ENCODE data around the gene AFF3. TPM values are rescaled to one million over a fixed set of nuclear protein-coding genes. Genes with fewer than 3 reads are reported as not detected.

AFF3 gene
- total RNA-seq, 1 experiment from 2014 or later = 0.05 TPM

DNA sequence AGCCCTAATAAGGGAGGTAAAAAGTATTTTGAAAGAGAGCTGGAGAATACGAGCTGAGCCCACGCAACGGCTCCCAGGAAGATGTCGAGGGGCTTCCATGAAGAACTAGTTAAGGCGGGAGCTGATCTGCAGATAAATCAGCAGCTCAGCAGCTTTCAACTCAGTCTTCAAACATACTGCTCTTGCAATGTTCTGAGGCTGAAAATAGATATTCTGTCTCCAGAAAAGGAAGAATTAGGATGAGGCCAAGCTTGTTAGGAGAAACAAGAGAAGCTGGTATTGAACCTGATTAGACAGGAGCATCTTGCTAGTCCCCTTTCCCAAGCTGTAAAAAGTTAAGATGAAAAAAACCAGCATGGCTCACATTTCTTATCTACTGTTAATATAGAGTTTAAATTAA lies 91.1 kb downstream of the AFF3 start:
- Histone ChIP-seq H3K27me3 (replicated peaks; ENCODE audit: control insufficient read depth, insufficient read depth, low read length) (no peaks in the 10 kb centered on the region; the same call in 1 of the 2 replicates), H3K4me1 (no peaks in the 10 kb centered on the region), H3K4me3 (ENCODE audit: low read depth, low read length) (no peak overlapping the region), H3K9me3 (no peaks in the 10 kb centered on the region), H3K36me3 (ENCODE audit: control insufficient read depth, insufficient read depth, low read length) (no peaks in the 10 kb centered on the region)
- TF ChIP-seq, protein P1, sequence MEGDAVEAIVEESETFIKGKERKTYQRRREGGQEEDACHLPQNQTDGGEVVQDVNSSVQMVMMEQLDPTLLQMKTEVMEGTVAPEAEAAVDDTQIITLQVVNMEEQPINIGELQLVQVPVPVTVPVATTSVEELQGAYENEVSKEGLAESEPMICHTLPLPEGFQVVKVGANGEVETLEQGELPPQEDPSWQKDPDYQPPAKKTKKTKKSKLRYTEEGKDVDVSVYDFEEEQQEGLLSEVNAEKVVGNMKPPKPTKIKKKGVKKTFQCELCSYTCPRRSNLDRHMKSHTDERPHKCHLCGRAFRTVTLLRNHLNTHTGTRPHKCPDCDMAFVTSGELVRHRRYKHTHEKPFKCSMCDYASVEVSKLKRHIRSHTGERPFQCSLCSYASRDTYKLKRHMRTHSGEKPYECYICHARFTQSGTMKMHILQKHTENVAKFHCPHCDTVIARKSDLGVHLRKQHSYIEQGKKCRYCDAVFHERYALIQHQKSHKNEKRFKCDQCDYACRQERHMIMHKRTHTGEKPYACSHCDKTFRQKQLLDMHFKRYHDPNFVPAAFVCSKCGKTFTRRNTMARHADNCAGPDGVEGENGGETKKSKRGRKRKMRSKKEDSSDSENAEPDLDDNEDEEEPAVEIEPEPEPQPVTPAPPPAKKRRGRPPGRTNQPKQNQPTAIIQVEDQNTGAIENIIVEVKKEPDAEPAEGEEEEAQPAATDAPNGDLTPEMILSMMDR (IDR thresholded peaks at IDR 0.05; ENCODE audit: insufficient read depth in 1 of 2, low read depth in 1 of 2, low read length in 1 of 2, severe bottlenecking in 1 of 2, unreplicated experiment in 1 of 2) = no peak
- no peaks in the 10 kb centered on the region for H3K36me3 Mint-ChIP-seq (ENCODE audit: insufficient read depth, unreplicated experiment)
- DNase-seq = no peak
- no peaks in the 10 kb centered on the region for H3K9me3 Mint-ChIP-seq (ENCODE audit: unreplicated experiment)
- H3K27me3 Mint-ChIP-seq (ENCODE audit: insufficient read depth, unreplicated experiment) = peaks cover 21% of the 10 kb centered on the region
- CTCF ChIA-PET = no interaction called here
- BruUV-seq (replicated peaks) = no TSS peak
- no peak overlapping the region for H3K4me3 Mint-ChIP-seq (ENCODE audit: unreplicated experiment)
- intact Hi-C loops (cut with micrococcal nuclease; ENCODE audit: unreplicated experiment) = no loop called here
- no peaks in the 10 kb centered on the region for H3K4me1 Mint-ChIP-seq (ENCODE audit: low read depth, unreplicated experiment)
- H3K27ac Mint-ChIP-seq (ENCODE audit: unreplicated experiment) = no peak overlapping the region
- POLR2A ChIA-PET = no interaction called here

- H3K27me3 ChIP-seq (replicated peaks; ENCODE audit: control insufficient read depth, insufficient read depth, low read length) = no peaks in the 10 kb centered on the region; the same call in 1 of the 2 replicates
- no peak overlapping the region for H3K4me3 ChIP-seq (ENCODE audit: low read depth, low read length)
- BruUV-seq (replicated peaks) = no TSS peak
- ChIA-PET CTCF (no interaction called here), POLR2A (no interaction called here)
- Mint-ChIP-seq H3K36me3 (ENCODE audit: insufficient read depth, unreplicated experiment) (no peaks in the 10 kb centered on the region), H3K4me3 (ENCODE audit: unreplicated experiment) (no peak overlapping the region), H3K4me1 (ENCODE audit: low read depth, unreplicated experiment) (no peaks in the 10 kb centered on the region), H3K27ac (ENCODE audit: unreplicated experiment) (no peak overlapping the region), H3K27me3 (ENCODE audit: insufficient read depth, unreplicated experiment) (peaks cover 18% of the 10 kb centered on the region), H3K9me3 (ENCODE audit: unreplicated experiment) (no peaks in the 10 kb centered on the region)
- no peaks in the 10 kb centered on the region for H3K4me1 ChIP-seq
- intact Hi-C loops (cut with micrococcal nuclease; ENCODE audit: unreplicated experiment) = no loop called here
- no peaks in the 10 kb centered on the region for H3K36me3 ChIP-seq (ENCODE audit: control insufficient read depth, insufficient read depth, low read length)
- H3K9me3 ChIP-seq = no peaks in the 10 kb centered on the region
- no peak for DNase-seq
- TF ChIP-seq, protein P1 (IDR thresholded peaks at IDR 0.05; ENCODE audit: insufficient read depth in 1 of 2, low read depth in 1 of 2, low read length in 1 of 2, severe bottlenecking in 1 of 2, unreplicated experiment in 1 of 2) = no peak
Observed at GRCh38 chr2:100050685-100051084, 91.7 kb downstream of the AFF3 start.

GRCh38 chr2:100046961-100047947 lies 95.1 kb downstream of the AFF3 start:
- no peaks in the 10 kb centered on the region for H3K4me1 Mint-ChIP-seq (ENCODE audit: low read depth, unreplicated experiment)
- DNase-seq = no peak
- no peaks in the 10 kb centered on the region for H3K36me3 Mint-ChIP-seq (ENCODE audit: insufficient read depth, unreplicated experiment)
- CTCF ChIA-PET = no interaction called here
- POLR2A ChIA-PET = no interaction called here
- Histone ChIP-seq H3K9me3 (no peaks in the 10 kb centered on the region), H3K36me3 (ENCODE audit: control insufficient read depth, insufficient read depth, low read length) (no peaks in the 10 kb centered on the region), H3K27me3 (replicated peaks; ENCODE audit: control insufficient read depth, insufficient read depth, low read length) (0 out of 2 replicates have a peak, but pooled peaks cover 1% of the 10 kb centered on the region), H3K4me1 (no peaks in the 10 kb centered on the region), H3K4me3 (ENCODE audit: low read depth, low read length) (no peak overlapping the region)
- no peak overlapping the region for H3K4me3 Mint-ChIP-seq (ENCODE audit: unreplicated experiment)
- no peak overlapping the region for H3K27ac Mint-ChIP-seq (ENCODE audit: unreplicated experiment)
- H3K27me3 Mint-ChIP-seq (ENCODE audit: insufficient read depth, unreplicated experiment) = peaks cover 23% of the 10 kb centered on the region
- intact Hi-C loops (cut with micrococcal nuclease; ENCODE audit: unreplicated experiment) = no loop called here
- BruUV-seq (replicated peaks) = no TSS peak
- TF ChIP-seq, protein P1 (IDR thresholded peaks at IDR 0.05; ENCODE audit: insufficient read depth in 1 of 2, low read depth in 1 of 2, low read length in 1 of 2, severe bottlenecking in 1 of 2, unreplicated experiment in 1 of 2) = no peak
- no peaks in the 10 kb centered on the region for H3K9me3 Mint-ChIP-seq (ENCODE audit: unreplicated experiment)
